Fibroblast of skin of back (primary cell): Measurements from ENCODE around the gene PHF12.
"Not testable (repeated sequence)": the region's sequence is repeated elsewhere in the genome, so short reads cannot be mapped to it uniquely, and the experiment has no call there.

Source experiments
- DNase-seq: peaks from one replicate; pipeline ENCODE4 v3.0.0-alpha.2; 2013

The PHF12 gene

DNA sequence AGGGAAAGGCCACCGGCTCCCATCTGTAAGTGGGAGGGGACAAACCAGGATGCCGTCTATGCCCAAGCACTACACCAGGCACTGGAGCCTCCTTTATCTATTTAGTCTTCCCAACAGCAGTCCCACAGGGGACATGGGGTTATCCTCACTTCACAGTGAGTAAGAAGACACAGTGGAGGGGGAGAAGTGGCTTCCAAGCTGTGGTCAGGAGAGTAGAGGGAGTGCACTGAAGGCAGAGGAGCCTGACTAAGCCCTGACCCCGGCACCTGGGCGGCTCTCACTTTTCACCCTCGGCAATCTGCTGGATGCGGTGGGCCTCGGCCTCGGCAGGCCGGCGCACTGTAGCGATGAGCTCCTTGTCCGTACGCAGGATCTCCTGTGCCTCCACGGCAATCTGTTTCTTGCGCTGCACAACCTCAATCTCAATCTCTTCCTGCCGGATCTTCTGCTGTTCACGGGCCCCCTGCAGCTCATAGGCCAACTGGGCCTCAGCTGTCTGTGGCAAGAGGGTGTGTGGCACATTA, 69.7 kb downstream of the PHF12 start:
- no peak for DNase-seq

DNA sequence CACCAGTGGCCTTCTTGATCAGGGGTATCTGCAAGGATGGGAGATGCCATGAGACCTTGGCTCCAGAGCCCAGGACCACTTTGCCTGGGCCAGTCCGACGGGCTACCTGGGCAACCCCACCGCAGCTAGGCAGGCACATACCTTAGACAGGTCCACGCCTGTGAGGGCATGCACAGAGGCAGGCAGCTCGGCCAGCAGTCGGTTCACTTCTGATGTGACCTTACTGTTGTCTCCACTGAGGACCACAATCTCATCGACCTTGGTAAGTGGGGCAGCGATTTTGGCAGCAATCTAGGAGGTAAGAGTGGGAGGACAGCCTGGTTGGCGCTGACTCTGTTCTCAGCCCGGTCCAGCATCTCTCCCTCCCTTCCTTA, 70.8 kb downstream of the PHF12 start:
- DNase-seq = no peak

DNA sequence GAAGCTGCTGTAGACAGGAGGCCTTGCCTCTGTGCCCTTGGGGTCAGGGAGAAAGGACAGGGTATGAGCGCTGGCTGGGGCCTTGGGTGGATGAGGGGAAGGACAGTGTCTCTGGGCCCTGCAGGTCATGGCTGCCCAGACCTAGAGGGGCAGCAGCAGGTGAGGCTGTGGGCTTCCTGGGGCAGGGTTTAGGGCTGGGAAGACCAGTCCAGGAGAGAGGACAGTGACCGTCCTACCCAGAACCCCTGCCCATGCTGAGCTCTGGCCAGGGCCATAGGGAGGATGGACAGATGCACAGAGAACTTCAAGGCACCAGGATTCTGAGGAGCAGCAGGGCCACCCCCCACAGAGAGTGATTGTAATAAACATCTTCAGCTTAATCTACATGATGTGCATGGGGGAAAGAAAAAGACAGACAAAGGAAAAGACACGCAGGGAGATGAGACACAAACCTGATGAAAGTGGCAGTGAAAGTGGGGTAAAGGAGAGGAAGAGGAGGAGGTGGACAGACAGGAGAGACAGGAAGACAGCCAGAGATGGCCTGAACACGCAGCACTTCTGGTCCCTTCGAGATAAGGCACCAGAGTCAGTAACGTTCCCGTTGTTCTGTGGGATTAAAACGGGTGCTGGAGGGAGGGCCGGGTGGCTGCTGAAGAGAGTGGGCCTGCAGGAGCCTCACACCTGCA, 71.3 kb downstream of the PHF12 start:
- no peak for DNase-seq

DNA sequence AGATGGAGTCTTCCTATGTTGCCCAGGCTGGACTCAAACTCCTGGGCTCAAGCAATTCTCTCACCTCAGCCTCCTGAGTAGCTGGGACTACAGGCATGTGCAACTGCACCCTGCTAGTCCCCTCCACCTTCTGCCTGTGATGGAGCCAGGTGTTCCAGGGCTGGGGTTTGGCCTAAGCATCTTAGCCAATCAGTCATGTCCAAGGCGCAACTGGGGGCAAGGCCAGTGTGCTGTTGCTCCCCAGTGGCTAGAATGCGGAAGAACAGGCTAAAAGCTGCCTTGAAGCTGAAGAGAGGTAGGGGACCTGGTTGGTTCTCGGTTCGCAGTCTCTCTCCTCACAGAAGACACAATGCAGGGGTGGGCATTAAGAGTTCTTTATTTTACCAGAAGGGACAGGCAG, 72.3 kb downstream of the PHF12 start:
- DNase-seq = peak; percentile 40

DNA sequence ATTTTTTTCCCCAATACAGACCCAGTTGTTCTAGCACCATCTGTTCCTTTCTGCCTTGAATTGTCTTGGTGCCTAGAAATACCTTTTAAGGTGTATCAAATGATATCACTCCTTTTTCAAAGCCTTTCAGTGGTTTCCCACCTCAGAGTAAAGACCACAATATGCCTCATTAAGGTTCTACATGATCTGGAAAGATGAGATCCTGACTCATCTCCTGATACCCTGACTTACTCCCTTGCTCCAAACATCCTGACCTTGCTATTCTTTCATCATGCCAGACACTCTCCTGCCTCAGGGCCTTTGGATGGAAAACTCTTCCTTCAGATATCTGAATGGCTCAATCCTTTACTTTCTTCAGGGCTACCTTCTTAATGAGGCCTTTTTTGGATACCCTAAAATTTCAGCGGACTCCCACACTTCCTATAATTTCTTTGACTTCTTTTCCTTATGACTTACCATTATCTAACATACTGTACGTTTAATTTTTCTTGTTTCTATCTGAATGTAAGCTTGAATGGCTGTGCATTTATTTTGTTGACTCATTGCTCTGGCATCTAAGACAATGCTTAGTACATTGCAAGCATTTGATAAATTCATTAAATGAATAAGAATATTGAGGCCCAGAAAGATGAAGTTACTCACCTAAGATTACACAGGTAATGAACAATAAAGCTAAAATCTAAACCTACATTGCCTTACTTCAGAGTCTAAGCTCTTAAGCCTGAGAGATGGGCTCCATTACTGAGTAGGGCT, 73.0 kb downstream of the PHF12 start:
- DNase-seq = no peak

DNA sequence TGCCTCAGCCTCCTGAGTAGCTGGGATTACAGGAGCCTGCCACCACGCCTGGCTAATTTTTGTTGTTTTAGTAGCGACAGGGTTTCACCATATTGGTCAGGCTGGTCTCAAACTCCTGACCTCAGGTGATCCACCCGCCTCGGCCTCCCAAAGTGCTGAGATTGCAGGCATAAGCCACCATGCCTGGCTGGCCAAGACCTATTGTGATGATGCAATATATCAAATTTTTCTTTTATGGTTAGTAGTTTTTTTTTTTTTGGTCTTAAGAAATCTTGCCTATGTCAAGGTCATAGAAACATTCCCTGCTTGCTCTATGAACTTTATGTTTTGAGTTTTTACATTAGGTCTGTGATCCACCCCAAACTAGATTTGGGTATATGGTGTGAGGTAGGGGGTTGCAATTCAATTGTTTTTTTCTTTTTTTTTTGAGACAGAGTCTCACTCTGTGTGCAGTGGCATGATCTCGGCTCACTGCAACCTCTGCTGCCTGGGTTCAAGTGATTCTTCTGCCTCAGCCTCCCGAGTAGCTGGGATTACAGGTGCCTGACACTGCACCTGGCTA, 74.1 kb downstream of the PHF12 start:
- DNase-seq = not testable (repeated sequence)

DNA sequence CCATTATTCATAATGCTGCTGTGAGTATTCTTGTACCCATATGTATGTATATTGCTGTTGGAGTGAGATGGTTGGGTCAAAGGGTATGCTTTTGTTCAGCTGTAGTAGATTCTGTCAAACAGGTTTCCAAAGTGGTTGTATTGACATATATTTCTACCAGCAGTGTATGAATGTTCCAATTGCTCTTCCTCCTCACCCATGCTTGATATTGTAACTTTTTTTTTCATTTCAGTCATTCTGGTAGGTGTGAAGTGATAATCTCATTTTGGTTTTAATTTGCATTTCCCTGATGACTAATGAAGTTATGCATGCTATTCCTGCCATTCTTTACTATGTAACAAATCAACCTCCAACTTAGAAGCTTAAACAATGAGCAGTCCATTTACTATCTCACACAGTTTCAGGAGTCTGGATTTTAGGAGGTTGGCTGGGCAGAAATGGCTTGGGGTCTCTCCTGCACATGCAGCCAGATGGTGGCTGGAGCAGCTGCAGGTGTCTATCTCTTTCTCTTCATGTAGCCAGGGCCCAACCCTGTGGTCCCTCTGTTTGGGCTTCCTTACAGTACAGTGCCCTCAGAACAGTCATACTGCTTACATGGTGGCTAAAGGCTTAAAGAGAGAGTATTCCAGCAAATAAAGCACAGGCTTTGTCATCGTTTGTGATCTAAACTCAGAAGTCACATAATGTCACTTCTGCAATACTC, 75.3 kb downstream of the PHF12 start:
- DNase-seq = no peak

DNA sequence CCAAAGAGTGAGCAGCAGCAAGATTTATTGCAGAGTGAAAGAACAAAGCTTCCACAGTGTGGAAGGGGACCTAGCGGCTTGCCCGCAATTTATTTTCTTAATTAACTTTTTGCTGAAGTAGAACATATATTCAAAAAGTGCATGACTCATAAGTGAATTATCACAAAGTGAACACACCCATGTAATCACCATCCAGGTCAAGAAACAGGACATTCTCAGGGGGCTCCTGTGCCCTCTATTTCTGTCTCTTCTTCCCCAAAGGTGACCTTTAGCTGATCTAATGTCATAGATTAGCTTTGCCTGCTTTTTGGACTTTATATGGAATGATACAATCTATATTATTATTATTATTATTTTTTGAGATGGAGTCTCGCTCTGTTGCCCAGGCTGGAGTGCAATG, 76.6 kb downstream of the PHF12 start:
- no peak for DNase-seq

DNA sequence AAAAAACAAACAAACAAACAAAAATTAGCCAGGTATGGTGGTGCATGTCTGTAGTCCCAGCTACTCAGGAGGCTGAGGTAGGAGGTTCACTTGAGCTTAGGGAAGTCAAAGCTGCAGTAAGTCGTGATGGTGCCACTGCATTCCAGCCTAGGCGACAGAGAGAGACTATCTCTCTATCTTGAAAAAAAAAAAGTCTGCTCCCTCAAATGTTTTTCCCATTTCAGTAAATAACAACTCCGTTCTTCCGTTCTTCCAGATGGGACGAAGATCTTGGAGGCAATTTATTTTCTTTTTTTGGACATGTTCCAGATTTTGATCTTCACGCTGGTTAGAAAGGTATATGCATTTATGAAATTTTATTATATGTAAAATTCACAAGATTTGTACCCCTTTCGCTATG, 77.5 kb downstream of the PHF12 start:
- no peak for DNase-seq

DNA sequence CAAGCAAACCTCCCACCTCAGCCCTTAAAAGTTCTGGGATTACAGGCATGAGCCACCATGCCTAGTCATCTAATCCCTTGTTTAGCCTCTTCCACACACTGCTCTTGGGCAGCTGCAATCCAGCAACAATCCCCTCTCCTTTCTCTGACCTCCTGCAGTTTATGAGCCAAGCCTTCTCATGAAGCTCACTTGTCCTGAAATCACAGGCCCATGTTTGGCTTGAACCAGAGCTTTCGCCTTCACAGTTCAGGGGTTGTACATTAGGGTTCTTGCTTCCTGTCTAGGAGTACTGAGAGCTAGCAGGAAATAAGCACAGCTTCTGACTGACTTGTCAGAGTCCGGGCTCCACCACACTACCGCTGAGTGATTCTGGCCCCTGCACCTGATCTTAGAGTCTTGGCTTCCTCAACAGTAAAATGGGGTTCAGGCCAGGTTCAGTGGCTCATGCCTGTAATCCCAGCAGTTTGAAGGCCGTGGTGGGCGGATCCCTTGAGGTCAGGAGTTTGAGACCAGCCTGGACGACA, 80.2 kb downstream of the PHF12 start:
- no peak for DNase-seq

DNA sequence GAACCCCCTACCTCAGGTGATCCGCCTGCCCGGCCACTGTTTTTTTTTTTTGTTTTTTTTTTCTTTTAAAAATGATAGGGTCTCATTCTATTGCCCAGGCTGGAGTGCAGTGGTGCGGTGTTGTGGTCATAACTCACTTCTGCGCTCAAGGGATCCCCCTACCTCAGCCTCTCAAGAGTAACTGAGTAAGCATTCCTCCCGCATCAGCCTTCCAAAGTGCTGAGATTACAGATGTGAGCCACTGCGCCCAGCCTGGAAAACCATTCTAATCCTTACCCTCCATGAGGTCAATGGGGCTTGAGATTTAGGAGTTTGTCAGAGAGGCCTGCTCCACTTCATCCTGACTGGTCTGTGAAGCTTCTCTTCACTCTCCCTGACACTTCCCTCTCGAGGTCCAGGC, 84.0 kb downstream of the PHF12 start:
- no peak for DNase-seq

DNA sequence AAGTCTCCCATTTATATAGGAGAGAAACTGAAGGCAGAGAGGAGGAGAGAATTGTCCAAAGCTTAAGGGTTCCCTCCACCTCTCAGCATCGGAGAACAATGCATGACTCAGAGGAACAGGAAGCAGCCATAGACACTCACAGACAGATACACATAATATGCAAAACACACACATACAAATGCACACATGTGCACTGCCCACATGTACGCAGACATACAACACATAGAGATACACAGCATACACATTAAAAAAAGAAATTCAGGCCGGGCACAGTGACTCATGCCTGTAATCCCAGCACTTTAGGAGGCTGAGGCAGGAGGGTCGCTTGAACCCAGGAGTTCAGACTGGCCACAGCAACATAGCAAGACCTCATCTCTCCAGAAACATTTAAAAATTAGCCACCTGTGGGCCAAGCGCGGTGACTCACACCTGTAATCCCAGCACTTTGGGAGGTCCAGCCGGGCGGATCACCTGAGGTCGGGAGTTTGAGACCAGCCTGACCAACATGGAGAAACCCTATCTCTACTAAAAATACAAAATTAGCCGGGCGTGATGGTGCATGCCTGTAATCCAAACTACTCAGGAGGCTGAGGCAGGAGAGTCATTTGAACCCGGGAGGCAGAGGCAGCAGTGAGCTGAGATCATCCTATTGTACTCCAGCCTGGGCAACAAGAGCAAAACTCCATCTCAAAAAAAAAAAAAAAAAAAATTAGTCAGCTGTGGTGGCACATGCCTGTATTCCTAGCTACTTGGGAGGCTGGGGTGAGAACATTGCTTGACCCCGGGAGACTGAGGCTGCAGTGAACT, 85.2 kb downstream of the PHF12 start:
- DNase-seq = no peak

DNA sequence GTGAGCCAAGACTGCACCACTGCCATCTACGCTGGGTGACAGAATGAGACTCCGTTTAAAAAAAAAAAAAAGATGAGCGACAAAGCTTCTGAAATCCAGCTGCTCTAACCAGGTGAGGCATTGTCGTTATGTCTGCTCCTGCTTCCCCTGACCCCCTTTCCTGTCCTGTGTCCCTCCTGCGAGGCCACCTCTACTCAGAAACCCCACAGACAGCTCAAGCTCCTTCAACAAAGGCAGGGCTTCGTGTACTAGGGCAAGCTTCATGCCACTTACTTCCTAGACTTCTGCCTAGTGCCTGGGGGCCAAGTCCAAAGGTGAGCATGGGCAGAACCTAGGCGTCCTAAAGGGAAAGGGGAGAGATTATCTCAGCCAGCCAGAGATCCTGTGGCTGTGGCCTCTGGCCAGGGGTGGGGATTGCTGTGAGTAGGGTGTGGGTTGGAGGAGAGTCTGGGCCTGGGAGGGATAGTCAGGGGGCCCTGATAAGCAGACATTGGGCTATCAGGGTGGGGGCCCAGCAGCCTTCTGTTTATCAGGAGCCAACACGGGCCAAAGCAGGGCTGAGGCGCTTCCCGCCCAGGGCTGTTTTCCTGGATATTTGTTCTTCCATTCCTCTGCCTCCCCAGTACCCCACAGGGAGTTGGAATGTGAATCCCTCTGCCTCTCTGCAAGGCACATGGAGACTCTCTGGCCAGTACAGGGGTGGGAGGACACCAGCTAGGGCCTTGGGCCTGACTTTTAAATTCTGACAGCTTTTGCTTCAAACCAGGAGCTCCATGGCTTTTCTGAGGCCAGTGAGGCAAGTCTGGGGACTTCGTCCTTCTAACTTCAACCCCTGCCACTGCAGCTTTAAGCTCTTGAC, 86.1 kb downstream of the PHF12 start:
- DNase-seq = no peak

DNA sequence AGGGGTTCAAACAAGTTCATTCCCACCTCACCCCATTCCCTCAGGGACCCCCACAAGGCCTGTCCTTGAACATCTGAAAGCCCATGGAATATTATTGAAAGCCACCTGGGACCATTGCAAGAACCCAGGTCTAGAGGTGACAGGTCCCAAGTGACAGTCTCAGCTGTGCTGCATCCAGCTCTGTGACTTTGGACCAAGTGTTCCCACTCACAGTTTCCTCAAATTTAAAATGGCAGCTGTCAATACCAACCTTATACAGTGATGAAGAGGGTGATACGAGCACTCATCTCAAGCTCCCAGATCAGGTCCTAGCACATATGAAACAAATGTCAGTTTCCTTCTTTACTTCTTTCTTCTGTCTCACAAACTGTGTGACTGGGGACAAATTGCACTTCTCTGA, 87.4 kb downstream of the PHF12 start:
- no peak for DNase-seq

DNA sequence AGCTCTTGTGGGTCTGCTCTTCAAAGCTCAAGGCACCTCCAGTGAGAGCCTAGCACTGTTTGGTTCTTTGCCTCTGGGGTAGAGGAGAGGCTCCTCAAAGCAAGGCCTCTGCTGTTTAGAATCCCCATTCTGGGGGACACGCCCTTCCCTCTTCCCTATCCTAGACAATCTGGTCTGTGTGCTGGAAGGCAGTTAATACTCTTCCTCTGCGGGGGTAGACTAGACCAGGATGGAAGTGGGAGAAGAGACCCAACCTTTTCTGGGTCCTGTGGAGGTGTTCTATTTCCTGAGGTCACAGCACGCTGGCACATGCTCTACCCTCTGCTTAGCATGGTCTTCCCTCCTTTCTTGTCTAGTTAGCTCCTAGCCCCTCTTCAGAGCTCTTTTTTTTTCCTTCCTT, 88.8 kb downstream of the PHF12 start:
- DNase-seq = no peak

DNA sequence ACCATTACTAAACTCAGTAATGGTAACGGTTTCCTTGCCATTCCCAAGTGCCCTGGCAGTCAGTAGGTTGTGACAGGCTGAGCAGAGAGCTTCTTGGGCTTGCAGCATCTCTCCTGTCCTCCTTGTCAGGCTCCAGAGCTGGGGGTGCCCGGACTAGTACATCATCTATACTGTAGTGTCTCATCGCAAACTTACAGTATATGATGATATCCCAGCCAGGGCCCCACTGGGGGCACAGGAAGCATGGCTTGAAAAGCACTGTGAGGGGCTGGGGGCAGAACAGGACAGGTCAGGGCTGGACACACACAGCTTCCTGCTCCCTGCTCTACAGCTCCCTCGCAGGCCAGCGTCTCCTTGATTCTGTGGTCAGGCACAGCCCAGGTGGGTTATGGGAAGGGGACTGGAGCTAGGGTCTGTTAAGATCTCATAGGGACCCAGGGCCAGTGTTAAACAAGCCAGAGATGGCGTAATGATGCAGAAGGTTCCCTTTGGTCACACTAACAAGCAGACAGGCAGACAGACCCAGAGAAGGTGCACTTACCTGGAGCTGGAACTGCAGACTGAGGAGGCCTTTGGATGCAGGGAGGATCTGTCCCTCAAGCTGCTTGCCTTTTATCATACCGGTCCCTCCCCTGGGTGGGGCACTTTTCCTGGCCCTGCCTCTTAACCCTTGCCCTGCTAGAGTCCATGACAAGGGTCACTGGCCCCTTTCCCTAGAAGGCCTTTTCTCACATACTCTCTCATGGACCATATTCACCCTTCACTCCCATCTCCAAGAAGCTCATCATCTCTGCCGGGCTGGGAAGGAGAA, 89.7 kb downstream of the PHF12 start:
- DNase-seq = no peak

DNA sequence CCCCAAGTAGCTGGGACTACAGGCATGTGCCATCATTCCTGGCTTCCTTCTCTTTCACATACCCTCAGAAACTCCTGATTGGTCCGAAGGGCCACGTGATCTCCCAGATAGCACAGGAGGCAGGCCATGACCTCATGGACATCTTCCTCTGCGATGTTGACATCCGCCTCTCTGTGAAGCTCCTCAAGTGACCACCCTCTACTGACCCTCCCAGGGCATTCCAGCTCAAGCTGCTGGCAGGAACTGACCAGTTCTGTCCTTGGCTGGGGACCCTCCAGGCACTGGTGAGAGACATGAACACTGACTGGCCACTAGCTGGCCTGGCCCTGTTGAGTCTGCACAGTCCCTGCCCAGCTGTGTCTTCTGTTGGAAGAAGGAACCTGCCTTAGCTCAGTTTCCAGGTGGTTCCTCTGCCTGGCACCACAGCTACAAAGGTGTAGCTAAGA, 90.9 kb downstream of the PHF12 start:
- DNase-seq = no peak

DNA sequence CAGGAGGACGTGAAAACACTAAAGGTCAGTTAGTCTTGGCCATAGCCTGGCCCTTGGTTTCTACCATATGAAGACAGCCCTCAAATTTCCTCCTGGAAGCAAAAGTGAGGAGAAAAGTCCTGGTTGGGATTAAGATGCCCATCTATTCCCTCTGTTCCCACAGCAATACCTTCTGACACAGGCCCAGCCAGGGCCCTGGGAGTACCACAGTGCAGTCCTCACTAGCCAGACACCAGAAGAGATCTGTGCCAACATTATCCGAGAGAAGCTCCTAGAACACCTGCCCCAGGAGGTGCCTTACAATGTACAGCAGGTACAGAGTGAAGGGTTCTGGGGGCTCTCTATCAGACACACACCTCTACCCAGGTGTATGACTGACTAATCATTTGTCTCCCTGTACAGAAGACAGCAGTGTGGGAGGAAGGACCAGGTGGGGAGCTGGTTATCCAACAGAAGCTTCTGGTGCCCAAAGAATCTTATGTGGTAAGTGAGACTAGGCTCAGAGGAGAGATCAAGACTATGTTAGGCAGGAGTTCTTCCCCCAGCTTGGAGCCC, 92.4 kb downstream of the PHF12 start:
- no peak for DNase-seq

DNA sequence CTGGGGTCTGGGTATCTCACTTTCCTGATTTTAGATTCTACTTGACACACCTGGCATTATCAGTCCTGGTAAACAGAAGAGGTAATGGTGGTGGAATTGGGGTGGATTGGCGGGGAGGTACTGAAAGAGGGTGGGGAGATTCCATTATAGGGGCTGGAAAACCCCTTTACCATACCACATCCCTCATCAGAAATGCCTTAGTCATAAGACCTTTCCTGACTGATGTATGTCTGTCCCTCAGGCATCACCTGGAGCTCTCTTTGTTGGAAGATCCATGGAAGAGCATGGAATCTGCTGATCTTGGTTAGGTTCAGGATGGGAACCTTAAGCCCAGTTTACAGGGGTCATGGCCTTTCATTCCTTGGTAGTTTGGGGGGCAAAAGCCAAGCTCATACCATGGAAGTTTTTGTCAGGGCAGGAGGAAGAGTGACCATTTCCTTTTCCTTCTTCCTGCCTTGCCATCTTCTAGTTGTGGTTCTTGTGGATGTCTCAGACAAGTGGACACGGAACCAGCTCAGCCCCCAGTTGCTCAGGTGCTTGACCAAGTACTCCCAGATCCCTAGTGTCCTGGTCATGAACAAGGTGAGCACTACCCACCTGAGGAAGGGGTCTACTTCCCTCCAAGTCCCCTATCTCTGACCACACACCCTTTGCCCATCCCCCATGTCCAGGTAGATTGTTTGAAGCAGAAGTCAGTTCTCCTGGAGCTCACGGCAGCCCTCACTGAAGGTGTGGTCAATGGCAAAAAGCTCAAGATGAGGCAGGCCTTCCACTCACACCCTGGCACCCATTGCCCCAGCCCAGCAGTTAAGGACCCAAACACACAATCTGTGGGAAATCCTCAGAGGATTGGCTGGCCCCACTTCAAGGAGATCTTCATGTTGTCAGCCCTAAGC, 93.2 kb downstream of the PHF12 start:
- DNase-seq = no peak
